Gastrocnemius medialis (tissue), 4 donors: Measurements from ENCODE around the gene TUBGCP3. TPM values are rescaled to one million over a fixed set of nuclear protein-coding genes. Genes with fewer than 3 reads are reported as not detected.
A peak's percentile ranks its signal among the peaks of the same experiment; 100 is the strongest.

Experiments
- ATAC-seq, 2 donors: fragments of 150-250 bp; one replicate each; pipeline ENCODE4 v1.9.1; 2016
- DNase-seq, 2 donors: peaks; one replicate each; pipeline ENCODE4 v3.0.0-alpha.2; 2019
- H3K27ac ChIP-seq, 4 donors: fragments of 200-600 bp; sonication (generic); 1 replicate in 1 of 4; 2 replicates in 3 of 4; pipeline ENCODE4 v1.5.1; 2016 to 2018; ENCODE audit warnings: mild to moderate bottlenecking in 2 of 4, moderate library complexity in 1 of 4
- H3K27me3 ChIP-seq, 3 donors: fragments of 200-600 bp; sonication (generic) in 2 of 3; 1 replicate in 1 of 3; 2 replicates in 2 of 3; pipeline versions ENCODE4 v1.5.1 to v1.6.0; 2016 to 2019; ENCODE audit warnings: mild to moderate bottlenecking in 1 of 3, moderate library complexity in 1 of 3
- H3K36me3 ChIP-seq, 2 donors: fragments of 200-600 bp; sonication (generic) in 1 of 2; one replicate each; pipeline ENCODE4 v1.5.1; 2017 to 2018
- H3K4me1 ChIP-seq, 2 donors: fragments of 200-600 bp; sonication (generic) in 1 of 2; one replicate each; pipeline ENCODE4 v1.5.1; 2016 to 2017; ENCODE audit warnings: mild to moderate bottlenecking in 2 of 2
- H3K4me3 ChIP-seq, 4 donors: fragments of 200-600 bp; sonication (generic) in 3 of 4; 1 replicate in 1 of 4; 2 replicates in 3 of 4; pipeline ENCODE4 v1.5.1; 2016 to 2019; ENCODE audit warnings: mild to moderate bottlenecking in 2 of 4
- H3K9me3 ChIP-seq, 3 donors: fragments of 200-600 bp; sonication (generic) in 2 of 3; 1 replicate in 1 of 3; 2 replicates in 2 of 3; pipeline ENCODE4 v1.5.1; 2016 to 2019
- POLR2A ChIP-seq, 2 donors: fragments of 450-650 bp; IDR thresholded peaks; one replicate each; pipeline ENCODE4 v1.6.1; 2017; ENCODE audit warnings: antibody characterized with exemption in 2 of 2, mild to moderate bottlenecking in 2 of 2, moderate library complexity in 2 of 2
- in situ Hi-C, 4 donors: fragments of 200-750 bp; cut with MboI; loops; one replicate each; pipeline versions ENCODE4 v1.15.0 to v1.8.0; 2017; ENCODE audit warnings: low sequenced_read_pairs in 4 of 4
- intact Hi-C: fragments of 100-400 bp; cut with DNase I; formaldehyde crosslinking; loops from one replicate; pipeline ENCODE4 v1.15.1; 2023; ENCODE audit warnings: low total_unique reads
- total RNA-seq, 4 donors: library from RNA; depleted of rRNA; stranded (reverse); fragments of >200 nt; gene quantifications; one replicate each; pipeline versions ENCODE4 v1.1.0 to v1.2.3, GENCODE V29; 2016
- TF ChIP-seq, protein P1 (sequence below), 5 experiments: fragments of 450-650 bp in 3 of 5; fragments of 200-600 bp in 2 of 5; sonication (generic) in 2 of 5; IDR thresholded peaks in 4 of 5; conservative IDR thresholded peaks in 1 of 5; 1 replicate in 4 of 5; 2 replicates in 1 of 5; pipeline ENCODE4 v1.5.1; 2016 to 2019; ENCODE audit warnings: antibody characterized with exemption in 5 of 5, mild to moderate bottlenecking in 3 of 5, moderate library complexity in 3 of 5

The TUBGCP3 gene
- total RNA-seq, 4 donors from 2014 or later = 10.0 to 14.3 (median 11.0) TPM

- no peaks in the 10 kb centered on the region for H3K4me1 ChIP-seq
- no peak for TF ChIP-seq POLR2A (IDR thresholded peaks at IDR 0.05)
- TF ChIP-seq, protein P1, sequence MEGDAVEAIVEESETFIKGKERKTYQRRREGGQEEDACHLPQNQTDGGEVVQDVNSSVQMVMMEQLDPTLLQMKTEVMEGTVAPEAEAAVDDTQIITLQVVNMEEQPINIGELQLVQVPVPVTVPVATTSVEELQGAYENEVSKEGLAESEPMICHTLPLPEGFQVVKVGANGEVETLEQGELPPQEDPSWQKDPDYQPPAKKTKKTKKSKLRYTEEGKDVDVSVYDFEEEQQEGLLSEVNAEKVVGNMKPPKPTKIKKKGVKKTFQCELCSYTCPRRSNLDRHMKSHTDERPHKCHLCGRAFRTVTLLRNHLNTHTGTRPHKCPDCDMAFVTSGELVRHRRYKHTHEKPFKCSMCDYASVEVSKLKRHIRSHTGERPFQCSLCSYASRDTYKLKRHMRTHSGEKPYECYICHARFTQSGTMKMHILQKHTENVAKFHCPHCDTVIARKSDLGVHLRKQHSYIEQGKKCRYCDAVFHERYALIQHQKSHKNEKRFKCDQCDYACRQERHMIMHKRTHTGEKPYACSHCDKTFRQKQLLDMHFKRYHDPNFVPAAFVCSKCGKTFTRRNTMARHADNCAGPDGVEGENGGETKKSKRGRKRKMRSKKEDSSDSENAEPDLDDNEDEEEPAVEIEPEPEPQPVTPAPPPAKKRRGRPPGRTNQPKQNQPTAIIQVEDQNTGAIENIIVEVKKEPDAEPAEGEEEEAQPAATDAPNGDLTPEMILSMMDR (IDR thresholded peaks at IDR 0.05 in 4 of 5, conservative IDR thresholded peaks at IDR 0.05 in 1 of 5) = no peak
- peaks cover 0 to 18% (median 3%) of the 10 kb centered on the region in 3 donors for H3K27me3 ChIP-seq
- DNase-seq (no peak), ATAC-seq (no peak)
- in situ Hi-C loops = loop anchor here in 2 of 4 donors (25.0 kb wide), 2 partner anchors 531 to 1156 kb away; no protein-coding TSS in a partner anchor
- H3K27ac ChIP-seq = no peak overlapping the region
- intact Hi-C loops = no loop called here
- H3K36me3 ChIP-seq = no peaks in the 10 kb centered on the region
- H3K4me3 ChIP-seq = no peak overlapping the region
- H3K9me3 ChIP-seq = no peaks in the 10 kb centered on the region
These were observed 30.5 kb upstream of the TUBGCP3 start for GRCh38 chr13:112618501-112618900.

- Histone ChIP-seq H3K4me1 (no peaks in the 10 kb centered on the region), H3K4me3 (no peak overlapping the region), H3K27ac (no peak overlapping the region), H3K9me3 (no peaks in the 10 kb centered on the region), H3K36me3 (no peaks in the 10 kb centered on the region), H3K27me3 (peaks cover 0 to 13% (median 3%) of the 10 kb centered on the region in 3 donors)
- TF ChIP-seq, protein P1 (IDR thresholded peaks at IDR 0.05 in 4 of 5, conservative IDR thresholded peaks at IDR 0.05 in 1 of 5) = no peak
- TF ChIP-seq POLR2A (IDR thresholded peaks at IDR 0.05) = no peak
- DNase-seq = no peak
- in situ Hi-C loops = loop anchor here in 2 of 4 donors (25.0 kb wide), 2 partner anchors 531 to 1156 kb away; no protein-coding TSS in a partner anchor
- no peak for ATAC-seq
- intact Hi-C loops = no loop called here
These were observed 29.9 kb upstream of the TUBGCP3 start for GRCh38 chr13:112617754-112618375.

- intact Hi-C loops (no loop called here), in situ Hi-C loops (loop anchor here in 2 of 4 donors (25.0 kb wide), 2 partner anchors 529 to 1154 kb away; no protein-coding TSS in a partner anchor)
- Histone ChIP-seq H3K36me3 (no peaks in the 10 kb centered on the region), H3K9me3 (no peaks in the 10 kb centered on the region), H3K27me3 (peaks cover 0 to 13% (median 0%) of the 10 kb centered on the region in 3 donors), H3K4me3 (no peak overlapping the region), H3K4me1 (no peaks in the 10 kb centered on the region), H3K27ac (no peak overlapping the region)
- no peak for DNase-seq
- TF ChIP-seq, protein P1 (IDR thresholded peaks at IDR 0.05 in 4 of 5, conservative IDR thresholded peaks at IDR 0.05 in 1 of 5) = peak in 3 of 5 experiments; percentile 14 to 43 (median 19)
- no peak for TF ChIP-seq POLR2A (IDR thresholded peaks at IDR 0.05)
- no peak for ATAC-seq
These were observed 28.8 kb upstream of the TUBGCP3 start for GRCh38 chr13:112616586-112617362.

- H3K27ac ChIP-seq = no peak overlapping the region
- no peak for ATAC-seq
- TF ChIP-seq POLR2A (IDR thresholded peaks at IDR 0.05) = no peak
- no peak for DNase-seq
- no peaks in the 10 kb centered on the region for H3K9me3 ChIP-seq
- peaks cover 0 to 7% (median 0%) of the 10 kb centered on the region in 3 donors for H3K27me3 ChIP-seq
- H3K36me3 ChIP-seq = no peaks in the 10 kb centered on the region
- in situ Hi-C loops = loop anchor here in 2 of 4 donors (25.0 kb wide), 2 partner anchors 528 to 1153 kb away; no protein-coding TSS in a partner anchor
- no peak overlapping the region for H3K4me3 ChIP-seq
- H3K4me1 ChIP-seq = no peaks in the 10 kb centered on the region
- intact Hi-C loops = no loop called here
These were observed 27.4 kb upstream of the TUBGCP3 start for GRCh38 chr13:112615391-112615790.

DNA sequence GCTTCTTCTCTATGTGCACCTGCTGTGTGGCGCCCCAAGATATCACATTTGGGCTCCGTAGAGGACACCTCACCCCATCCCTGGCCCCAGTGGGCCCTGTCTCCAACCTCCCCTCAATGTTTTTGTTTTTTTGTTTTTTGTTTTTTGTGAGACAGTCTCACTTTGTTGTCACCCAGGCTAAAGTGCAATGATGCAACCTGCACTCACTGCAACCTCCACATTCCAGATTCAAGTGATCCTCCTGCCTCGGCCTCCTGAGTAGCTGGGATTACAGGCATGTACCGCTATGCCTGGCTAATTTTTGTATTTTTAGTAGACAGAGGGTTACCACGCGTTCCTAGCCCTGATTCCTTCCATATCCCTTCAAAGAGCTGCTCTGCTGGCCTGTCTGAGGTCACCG, 26.9 kb upstream of the TUBGCP3 start:
- Histone ChIP-seq H3K36me3 (no peaks in the 10 kb centered on the region), H3K9me3 (no peaks in the 10 kb centered on the region), H3K4me3 (no peak overlapping the region), H3K4me1 (no peaks in the 10 kb centered on the region), H3K27me3 (peaks cover 0 to 7% (median 0%) of the 10 kb centered on the region in 3 donors), H3K27ac (no peak overlapping the region)
- intact Hi-C loops (no loop called here), in situ Hi-C loops (loop anchor here in 2 of 4 donors (25.0 kb wide), 2 partner anchors 528 to 1153 kb away; no protein-coding TSS in a partner anchor)
- ATAC-seq = no peak
- TF ChIP-seq, protein P1 (IDR thresholded peaks at IDR 0.05 in 4 of 5, conservative IDR thresholded peaks at IDR 0.05 in 1 of 5) = no peak
- no peak for TF ChIP-seq POLR2A (IDR thresholded peaks at IDR 0.05)
- no peak for DNase-seq
